MM.1S (cell line): ENCODE data around the gene CCBE1.

Source experiments
- EZH2 ChIP-seq: fragments of 300-600 bp; sonication (generic); optimal IDR thresholded peaks from 2 replicates; pipeline ENCODE3; 2017; ENCODE audit warnings: low read depth, mild to moderate bottlenecking, antibody characterized with exemption, low read length, mixed read lengths
- TF ChIP-seq, protein P1 (sequence below): fragments of 300-600 bp; sonication (generic); IDR thresholded peaks from 2 replicates; pipeline ENCODE4 v1.5.1; 2016; ENCODE audit warnings: antibody characterized with exemption, low read length, mixed read lengths

DNA sequence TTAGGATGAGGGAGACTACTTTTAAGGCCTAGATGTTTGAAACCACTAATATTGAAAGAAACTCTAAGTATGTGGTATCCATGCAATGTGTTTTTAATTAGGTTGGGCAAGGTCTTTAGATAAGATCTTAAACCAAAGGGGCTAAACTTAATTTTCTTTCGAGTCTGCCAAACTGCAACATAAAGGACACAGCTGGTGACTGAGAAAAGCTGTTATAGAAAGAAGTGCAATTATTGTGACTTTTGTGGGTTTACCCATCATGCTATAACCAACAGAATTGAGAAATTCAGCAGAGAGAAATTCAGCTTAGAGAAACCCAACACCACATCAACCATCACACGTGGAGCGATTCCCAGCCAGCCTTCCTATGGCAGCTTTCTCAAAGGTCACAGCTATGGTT, 218.6 kb downstream of the CCBE1 start:
- TF ChIP-seq, protein P1, sequence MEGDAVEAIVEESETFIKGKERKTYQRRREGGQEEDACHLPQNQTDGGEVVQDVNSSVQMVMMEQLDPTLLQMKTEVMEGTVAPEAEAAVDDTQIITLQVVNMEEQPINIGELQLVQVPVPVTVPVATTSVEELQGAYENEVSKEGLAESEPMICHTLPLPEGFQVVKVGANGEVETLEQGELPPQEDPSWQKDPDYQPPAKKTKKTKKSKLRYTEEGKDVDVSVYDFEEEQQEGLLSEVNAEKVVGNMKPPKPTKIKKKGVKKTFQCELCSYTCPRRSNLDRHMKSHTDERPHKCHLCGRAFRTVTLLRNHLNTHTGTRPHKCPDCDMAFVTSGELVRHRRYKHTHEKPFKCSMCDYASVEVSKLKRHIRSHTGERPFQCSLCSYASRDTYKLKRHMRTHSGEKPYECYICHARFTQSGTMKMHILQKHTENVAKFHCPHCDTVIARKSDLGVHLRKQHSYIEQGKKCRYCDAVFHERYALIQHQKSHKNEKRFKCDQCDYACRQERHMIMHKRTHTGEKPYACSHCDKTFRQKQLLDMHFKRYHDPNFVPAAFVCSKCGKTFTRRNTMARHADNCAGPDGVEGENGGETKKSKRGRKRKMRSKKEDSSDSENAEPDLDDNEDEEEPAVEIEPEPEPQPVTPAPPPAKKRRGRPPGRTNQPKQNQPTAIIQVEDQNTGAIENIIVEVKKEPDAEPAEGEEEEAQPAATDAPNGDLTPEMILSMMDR: no peak
- no peak for TF ChIP-seq EZH2
